Mesenteric fat pad (tissue), 1 donor: ENCODE measurements around the gene AGAP1. TPM values are rescaled to one million over a fixed set of nuclear protein-coding genes. Genes with fewer than 3 reads are reported as not detected.

Source experiments
- DNase-seq: peaks from one replicate; pipeline ENCODE4 v3.0.0-alpha.2; 2020; ENCODE audit warnings: low spot score
- total RNA-seq: library from RNA; stranded (reverse); fragmentation: NEBNext Ultra II Directional; extraction: Animal tissue kit (Norgen Biotek cat#: 25700); gene quantifications from one replicate; pipeline ENCODE4 v1.2.1, GENCODE V29; 2021
- donor health status: DM: yes; HTN: yes; CAD: no.

AGAP1 gene
- total RNA-seq, 1 donor from 2014 or later = 26.5 TPM

GRCh38 chr2:236173036-236173728, 679.3 kb downstream of the AGAP1 start:
- peak; percentile 87 for DNase-seq

DNA sequence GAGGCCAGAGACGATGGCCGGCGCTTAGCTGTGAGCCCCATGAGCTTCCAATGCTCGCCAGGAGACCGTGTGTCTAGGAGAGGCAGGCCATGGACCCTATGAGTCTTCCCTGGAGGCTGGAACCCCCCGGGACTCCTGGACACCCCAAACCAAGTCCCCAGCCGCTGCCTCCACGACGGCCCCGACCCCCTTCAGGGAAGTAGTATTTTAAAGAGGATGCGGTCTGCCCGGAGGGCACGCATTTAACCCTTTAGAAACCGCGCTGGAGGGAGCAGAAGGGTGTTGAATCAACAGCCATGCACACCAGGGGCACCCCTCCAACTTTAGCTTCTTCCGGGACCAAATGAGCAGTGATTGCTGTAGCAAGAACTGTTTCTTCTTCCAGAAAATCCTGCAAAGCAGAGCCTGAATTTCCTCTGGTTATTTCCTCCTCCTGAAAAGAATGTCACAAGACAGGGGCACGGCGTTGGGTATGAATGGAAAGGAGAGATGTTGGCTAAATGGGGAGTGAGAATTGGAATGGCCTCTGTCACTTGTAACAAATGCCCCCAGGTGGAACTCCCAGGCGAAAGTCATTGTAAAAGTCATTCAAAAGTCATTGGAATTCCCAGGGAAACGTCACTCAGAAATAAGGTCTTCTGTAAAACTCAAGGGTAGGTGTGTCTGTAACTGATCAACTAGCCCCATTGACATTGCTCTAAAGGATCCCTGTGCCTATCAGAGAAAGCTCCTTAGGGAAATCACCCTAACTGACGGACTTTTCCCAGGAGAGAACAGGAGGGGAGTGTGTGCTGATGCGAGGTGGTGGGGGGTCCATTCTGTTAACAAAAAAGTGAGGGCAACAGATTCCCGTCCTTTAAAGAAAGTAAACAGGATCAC, 680.1 kb downstream of the AGAP1 start:
- DNase-seq = peak; percentile 85

- DNase-seq = peak; percentile 43
Measured at GRCh38 chr2:236175548-236176150, 681.8 kb downstream of the AGAP1 start.

DNA sequence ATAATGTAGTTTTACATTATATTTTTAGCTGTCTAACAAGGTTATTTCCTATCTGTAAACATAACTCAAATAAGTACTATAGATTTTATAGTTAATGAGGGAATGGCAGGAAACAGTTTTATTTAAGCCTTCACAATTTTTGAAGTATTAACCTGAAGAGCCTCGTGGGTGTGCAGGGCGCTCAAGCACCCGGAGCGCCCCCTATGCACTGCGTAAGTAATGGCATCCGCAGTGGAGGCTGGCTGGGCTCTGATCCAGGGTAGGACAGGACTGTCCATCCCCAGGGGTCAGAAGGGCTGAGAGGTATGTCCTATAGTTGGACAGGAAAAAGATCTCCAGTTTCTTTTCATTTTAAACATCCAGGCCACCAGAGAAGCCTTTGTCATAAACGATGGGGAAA, 682.6 kb downstream of the AGAP1 start:
- peak; percentile 30 for DNase-seq

DNA sequence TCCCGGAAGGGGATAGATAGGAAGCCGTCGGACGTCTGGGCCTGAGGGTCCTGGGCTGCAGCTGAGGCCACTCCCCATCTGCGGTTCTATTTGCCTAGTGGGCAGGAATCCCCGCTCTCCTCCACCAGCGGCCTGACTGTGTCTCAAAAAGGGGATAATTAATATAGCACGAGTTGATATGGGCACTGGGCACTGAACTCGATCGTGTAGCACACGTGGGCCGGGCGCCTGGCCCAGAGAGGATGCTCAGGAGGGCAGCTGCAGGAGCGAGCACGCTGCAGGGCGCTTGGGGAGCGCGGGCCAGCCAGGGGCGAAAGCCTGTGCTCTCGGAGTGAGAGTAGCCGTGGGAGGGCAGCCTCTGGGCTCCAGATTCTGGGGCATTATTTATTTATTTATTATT, 683.1 kb downstream of the AGAP1 start:
- peak; percentile 72 for DNase-seq

- peak; percentile 85 for DNase-seq
Measured at GRCh38 chr2:236177604-236177966, 683.7 kb downstream of the AGAP1 start.

DNA sequence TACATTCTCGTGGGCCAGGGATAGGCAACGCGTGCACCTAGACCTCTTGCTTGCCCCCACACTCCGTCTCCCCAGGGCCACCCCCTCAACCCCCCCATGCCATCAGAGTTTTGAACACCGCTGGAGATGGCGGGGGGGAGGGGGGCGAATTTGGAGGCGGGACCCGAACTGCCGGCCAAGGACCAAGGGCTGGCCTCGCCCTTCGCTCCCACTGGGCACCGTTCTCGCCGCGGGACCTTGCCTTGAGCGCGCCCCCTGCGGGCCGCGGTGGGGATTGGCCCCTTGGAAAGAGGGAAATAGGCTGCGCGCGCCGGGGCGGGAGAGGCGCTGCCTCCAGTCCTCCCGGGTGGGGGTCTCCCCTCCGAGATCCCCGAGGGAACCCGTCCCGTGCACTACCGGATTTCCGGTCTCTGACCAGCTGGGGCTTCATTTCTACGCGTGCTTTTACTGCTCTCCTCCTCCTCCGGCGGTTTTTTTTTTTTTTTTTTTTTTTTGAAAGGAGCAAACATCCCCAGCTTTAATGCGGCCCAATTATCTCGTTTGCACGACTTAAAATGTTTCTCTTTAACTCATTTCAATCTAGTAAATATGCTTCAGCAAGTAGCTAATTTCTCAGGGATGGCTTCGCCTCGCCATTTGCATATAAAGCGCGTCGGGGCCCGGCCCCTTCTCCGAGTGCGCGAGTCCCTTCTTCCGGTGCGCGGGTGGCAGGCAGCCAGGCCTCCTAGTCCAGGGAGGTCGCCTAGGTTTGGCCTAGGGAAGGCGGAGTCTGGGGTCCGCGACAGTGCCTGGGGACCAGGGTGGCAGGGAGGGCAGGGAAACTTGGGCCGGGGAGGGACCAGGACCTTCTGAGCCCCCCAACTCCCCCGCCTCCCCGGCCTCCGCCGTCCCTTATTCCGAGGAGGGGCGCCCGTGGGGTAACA, 684.4 kb downstream of the AGAP1 start:
- DNase-seq = peak; percentile 90

DNA sequence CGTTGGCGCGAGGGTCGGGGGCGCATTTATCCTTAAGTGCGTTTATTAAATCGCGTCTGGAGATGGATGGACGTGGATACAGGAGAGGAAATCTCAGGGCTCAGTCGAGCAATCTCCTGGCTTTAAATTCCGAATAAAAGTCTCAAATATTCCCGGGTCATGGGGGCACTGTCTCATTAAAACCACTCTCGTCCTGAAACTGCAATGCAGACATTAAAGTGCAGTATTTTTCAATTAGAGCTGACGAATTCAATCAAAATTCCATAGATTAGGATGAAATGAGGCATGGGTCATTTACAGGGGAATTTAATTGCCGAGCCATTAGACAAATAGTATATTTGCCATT, 685.0 kb downstream of the AGAP1 start:
- no peak for DNase-seq

GRCh38 chr2:236179236-236180075, 685.6 kb downstream of the AGAP1 start:
- peak; percentile 80 for DNase-seq

DNA sequence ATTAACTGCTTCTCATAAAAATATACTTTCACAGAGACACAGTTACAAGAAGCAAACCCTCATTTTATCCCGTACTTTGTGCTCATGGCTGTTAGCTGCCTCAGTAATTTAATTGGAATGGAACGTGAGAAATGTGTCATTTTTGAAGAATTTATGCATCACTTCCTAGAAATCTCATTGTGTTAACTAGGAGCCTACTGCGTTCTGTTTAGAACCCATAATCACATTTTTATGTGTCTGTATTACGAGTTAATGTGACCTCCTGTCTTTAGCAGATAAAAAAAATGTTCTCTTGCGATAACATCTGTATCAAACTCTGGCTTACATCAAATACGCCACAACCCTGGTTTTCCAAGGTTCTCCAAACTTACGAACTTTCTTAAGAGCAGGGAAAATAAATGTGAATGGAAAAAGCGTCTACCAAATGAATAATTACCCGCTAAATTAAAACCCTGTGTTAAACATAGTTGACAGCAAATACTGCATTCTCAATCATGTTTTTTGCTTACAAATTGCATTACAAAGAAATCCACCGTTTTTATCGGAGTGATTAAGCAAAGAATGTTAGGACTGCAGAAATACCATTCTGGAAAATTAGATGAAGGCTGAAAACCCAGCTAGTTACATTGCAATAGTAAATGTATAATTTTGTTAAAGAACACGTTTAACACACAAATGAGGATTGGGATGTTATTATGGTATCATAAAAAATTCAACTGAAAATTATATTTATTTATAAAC, 686.4 kb downstream of the AGAP1 start:
- no peak for DNase-seq

DNA sequence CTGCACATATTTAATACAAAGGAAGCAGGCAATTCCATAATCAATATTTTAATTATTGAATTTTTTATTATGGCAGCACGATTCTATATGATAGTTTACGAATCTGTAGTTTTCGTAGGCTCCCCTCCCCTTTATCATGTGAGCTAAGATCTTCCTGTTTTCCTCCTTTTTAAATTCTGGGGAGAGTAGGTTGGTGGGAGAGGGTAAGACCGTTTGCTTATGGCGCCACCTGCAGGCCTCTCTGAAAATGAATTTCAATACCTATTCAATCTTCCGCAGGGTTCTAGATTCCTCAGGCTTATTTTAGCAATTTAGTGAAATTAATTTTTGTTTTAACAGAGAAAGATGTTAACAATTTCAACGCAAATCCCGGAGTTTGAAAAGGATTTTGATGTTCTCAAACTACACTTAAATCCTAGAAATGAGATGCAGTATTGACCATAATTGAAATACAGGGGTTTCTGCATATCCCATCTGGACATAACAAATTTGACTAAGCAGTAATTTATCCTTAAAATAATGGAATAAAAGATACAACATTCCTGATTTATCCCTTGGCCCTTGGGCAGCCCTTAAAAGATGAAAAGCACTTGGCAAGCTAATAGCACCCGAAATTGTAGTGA, 687.1 kb downstream of the AGAP1 start:
- peak; percentile 26 for DNase-seq
